Breast epithelium (tissue), 4 donors: ENCODE data around the gene MAOB. TPM values are rescaled to one million over a fixed set of nuclear protein-coding genes. Genes with fewer than 3 reads are reported as not detected.

Source experiments
- DNase-seq, 2 donors: peaks; one replicate each; pipeline ENCODE4 v3.0.0-alpha.2; 2019; ENCODE audit warnings: low spot score in 2 of 2
- H3K27ac ChIP-seq, 2 donors: fragments of 200-600 bp; sonication (generic) in 1 of 2; one replicate each; pipeline ENCODE4 v1.5.1; 2016 to 2019; ENCODE audit warnings: mild to moderate bottlenecking in 1 of 2
- H3K27me3 ChIP-seq, 2 donors: fragments of 200-600 bp; sonication (generic) in 1 of 2; one replicate each; pipeline versions ENCODE4 v1.5.1 to v1.6.0; 2017 to 2019; ENCODE audit warnings: control low read depth in 1 of 2, mild to moderate bottlenecking in 1 of 2
- H3K36me3 ChIP-seq: fragments of 200-600 bp; one replicate; pipeline ENCODE4 v1.5.1; 2019
- H3K4me1 ChIP-seq, 2 donors: fragments of 200-600 bp; sonication (generic); one replicate each; pipeline ENCODE4 v1.5.1; 2016 to 2019; ENCODE audit warnings: control low read depth in 1 of 2
- H3K4me3 ChIP-seq, 3 donors: fragments of 200-600 bp; sonication (generic); 1 replicate in 2 of 3; 2 replicates in 1 of 3; pipeline ENCODE4 v1.5.1; 2016 to 2019; ENCODE audit warnings: mild to moderate bottlenecking in 3 of 3, moderate library complexity in 2 of 3
- H3K9me3 ChIP-seq, 2 donors: fragments of 200-600 bp; sonication (generic) in 1 of 2; one replicate each; pipeline ENCODE4 v1.5.1; 2016 to 2019; ENCODE audit warnings: control low read depth in 1 of 2
- CTCF ChIP-seq, 3 donors: fragments of 450-650 bp; IDR thresholded peaks; one replicate each; pipeline ENCODE4 v1.5.1; 2016 to 2017; ENCODE audit warnings: antibody characterized with exemption in 3 of 3, mild to moderate bottlenecking in 3 of 3, moderate library complexity in 3 of 3
- POLR2A ChIP-seq: fragments of 450-650 bp; IDR thresholded peaks from one replicate; pipeline ENCODE4 v1.6.1; 2016; ENCODE audit warnings: antibody characterized with exemption, mild to moderate bottlenecking, moderate library complexity
- POLR2AphosphoS5 ChIP-seq, 3 donors: sonication (generic); formaldehyde crosslinking; IDR thresholded peaks; one replicate each; pipeline ENCODE4 v1.6.1; 2017; ENCODE audit warnings: antibody characterized with exemption in 3 of 3
- intact Hi-C: fragments of 100-400 bp; cut with DNase I; formaldehyde crosslinking; loops from one replicate; pipeline ENCODE4 v1.15.1; 2023; ENCODE audit warnings: low total_unique reads
- total RNA-seq, 3 donors: library from RNA; depleted of rRNA; stranded (reverse); fragments of >200 nt; gene quantifications; one replicate each; pipeline ENCODE4 v1.1.0, GENCODE V29; 2016

Gene MAOB
- total RNA-seq, 3 donors from 2014 or later: 42.0 to 46.0 (median 43.7) TPM

DNA sequence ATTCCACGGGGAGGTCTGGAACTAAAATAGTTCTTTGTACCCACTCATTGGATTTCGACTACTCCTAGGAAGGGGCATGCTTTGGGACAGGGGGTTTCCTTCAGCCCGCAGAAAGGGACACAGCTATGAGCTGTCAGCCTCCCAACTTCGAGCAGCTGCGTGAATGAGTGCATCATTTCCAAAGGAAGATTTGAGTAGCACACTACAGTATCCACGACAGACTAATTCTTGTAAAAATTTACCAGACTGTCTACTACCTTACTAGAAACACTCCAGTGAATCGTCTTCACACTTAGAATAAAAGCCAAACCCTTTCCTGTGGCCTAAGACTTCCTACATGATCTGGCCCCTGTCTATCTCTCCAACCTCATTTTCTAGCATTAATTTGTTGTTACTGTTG, 124.2 kb downstream of the MAOB start:
- Histone ChIP-seq H3K4me3 (no peak overlapping the region), H3K27ac (no peak overlapping the region), H3K36me3 (no peaks in the 10 kb centered on the region), H3K9me3 (no peaks in the 10 kb centered on the region), H3K27me3 (peaks cover 0 to 34% of the 10 kb centered on the region in 2 donors), H3K4me1 (no peaks in the 10 kb centered on the region)
- TF ChIP-seq POLR2AphosphoS5 (IDR thresholded peaks at IDR 0.05): no peak
- TF ChIP-seq POLR2A: no peak
- no peak for TF ChIP-seq CTCF (IDR thresholded peaks at IDR 0.05)
- DNase-seq: no peak
- intact Hi-C loops: no loop called here

DNA sequence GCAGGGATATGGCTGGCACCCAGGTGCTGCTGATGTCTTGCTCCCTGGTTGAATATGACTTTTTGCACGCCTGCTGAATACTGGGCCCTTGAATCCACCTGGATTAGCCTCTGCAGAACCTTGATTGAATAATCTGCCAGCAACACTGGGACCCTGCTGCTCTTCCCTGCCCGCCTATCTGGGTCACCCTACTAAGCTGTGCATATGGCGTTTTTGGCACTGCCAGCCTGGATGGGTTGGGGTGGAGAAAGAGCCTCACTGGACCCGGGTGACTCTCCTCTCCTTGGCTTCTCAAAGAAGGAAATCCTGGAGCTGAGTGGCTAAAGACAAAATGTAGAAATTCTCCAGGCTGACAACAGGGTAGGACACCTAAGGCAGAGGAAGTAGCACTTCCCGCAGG, 126.2 kb downstream of the MAOB start:
- peaks cover 0 to 34% of the 10 kb centered on the region in 2 donors for H3K27me3 ChIP-seq
- H3K9me3 ChIP-seq: peaks cover 0 to 7% of the 10 kb centered on the region in 2 donors
- intact Hi-C loops: no loop called here
- DNase-seq: no peak
- no peak overlapping the region for H3K27ac ChIP-seq
- no peak overlapping the region for H3K4me3 ChIP-seq
- TF ChIP-seq POLR2A (no peak), CTCF (IDR thresholded peaks at IDR 0.05) (no peak), POLR2AphosphoS5 (IDR thresholded peaks at IDR 0.05) (no peak)
- H3K36me3 ChIP-seq: no peaks in the 10 kb centered on the region
- H3K4me1 ChIP-seq: no peaks in the 10 kb centered on the region

DNA sequence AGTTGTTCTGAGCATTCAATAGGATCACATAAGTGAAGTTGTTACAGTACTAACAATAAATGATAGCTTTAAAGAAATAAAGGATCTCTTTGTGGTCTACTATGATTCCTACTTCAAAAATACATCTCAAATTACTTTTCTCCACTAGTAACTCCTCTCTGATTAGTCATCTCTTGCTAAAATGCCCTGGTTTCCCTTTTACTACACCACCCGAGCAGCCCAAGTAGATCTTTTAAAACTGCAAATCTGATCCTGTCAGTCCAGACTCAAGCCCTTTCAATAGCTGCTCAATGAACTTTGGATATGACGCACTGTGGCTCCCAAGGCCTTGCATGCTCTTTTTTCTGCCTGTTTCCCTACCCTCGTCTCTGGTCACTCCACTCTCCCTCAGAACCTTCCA, 128.6 kb downstream of the MAOB start:
- intact Hi-C loops: no loop called here
- H3K27ac ChIP-seq: no peak overlapping the region

DNA sequence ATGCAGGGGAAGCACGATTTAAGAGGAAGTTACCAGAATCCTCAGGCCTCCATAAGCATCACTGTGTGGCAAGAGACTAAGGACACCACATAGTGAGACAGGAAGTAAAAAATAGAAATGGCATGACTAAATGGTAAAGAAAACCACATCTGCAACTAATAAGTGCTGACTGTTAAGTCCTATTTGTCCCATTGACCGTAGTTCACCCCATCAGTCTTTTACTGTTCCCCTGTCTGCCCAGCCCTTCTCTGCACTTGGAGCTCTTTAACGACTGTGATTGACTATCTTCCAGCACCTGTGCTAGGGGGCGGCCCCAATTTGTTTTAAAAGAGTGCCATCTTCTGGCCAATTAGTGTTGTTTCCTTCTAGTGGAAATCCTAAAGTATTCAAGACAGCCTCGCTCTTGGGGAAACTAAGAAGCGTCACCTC, 132.0 kb downstream of the MAOB start:
- no peaks in the 10 kb centered on the region for H3K4me1 ChIP-seq
- no peak overlapping the region for H3K4me3 ChIP-seq
- no peaks in the 10 kb centered on the region for H3K36me3 ChIP-seq
- no peak for TF ChIP-seq POLR2AphosphoS5 (IDR thresholded peaks at IDR 0.05)
- TF ChIP-seq CTCF (IDR thresholded peaks at IDR 0.05): peak; percentile 14 to 71 (median 67)
- no peak for TF ChIP-seq POLR2A
- intact Hi-C loops: no loop called here
- H3K27ac ChIP-seq: no peak overlapping the region
- H3K9me3 ChIP-seq: peaks cover 0 to 7% of the 10 kb centered on the region in 2 donors
- peaks cover 0 to 45% of the 10 kb centered on the region in 2 donors for H3K27me3 ChIP-seq
- peak in 1 of 2 donors; percentile 28 for DNase-seq

More for the DNA sequence above, 128.6 kb downstream of the MAOB start:
- no peak for DNase-seq
- Histone ChIP-seq H3K9me3 (peaks cover 0 to 7% of the 10 kb centered on the region in 2 donors), H3K4me1 (no peaks in the 10 kb centered on the region), H3K4me3 (no peak overlapping the region), H3K36me3 (no peaks in the 10 kb centered on the region), H3K27me3 (peaks cover 0 to 48% of the 10 kb centered on the region in 2 donors)
- no peak for TF ChIP-seq POLR2A
- TF ChIP-seq CTCF (IDR thresholded peaks at IDR 0.05): no peak
- no peak for TF ChIP-seq POLR2AphosphoS5 (IDR thresholded peaks at IDR 0.05)

- peaks cover 0 to 59% of the 10 kb centered on the region in 2 donors for H3K27me3 ChIP-seq
- no peak overlapping the region for H3K4me3 ChIP-seq
- H3K4me1 ChIP-seq: no peaks in the 10 kb centered on the region
- intact Hi-C loops: no loop called here
- H3K36me3 ChIP-seq: no peaks in the 10 kb centered on the region
- no peak overlapping the region for H3K27ac ChIP-seq
- no peak for DNase-seq
- peaks cover 0 to 6% of the 10 kb centered on the region in 2 donors for H3K9me3 ChIP-seq
- TF ChIP-seq CTCF (IDR thresholded peaks at IDR 0.05) (no peak), POLR2A (no peak), POLR2AphosphoS5 (IDR thresholded peaks at IDR 0.05) (no peak)
Measured at GRCh38 chrX:43747476-43747875, 134.8 kb downstream of the MAOB start.
